Fibroblast of skin of back (primary cell): ENCODE measurements around the gene DBNL.

Experiments used
- DNase-seq: peaks from one replicate; pipeline ENCODE4 v3.0.0-alpha.2; 2013

DBNL gene

DNA sequence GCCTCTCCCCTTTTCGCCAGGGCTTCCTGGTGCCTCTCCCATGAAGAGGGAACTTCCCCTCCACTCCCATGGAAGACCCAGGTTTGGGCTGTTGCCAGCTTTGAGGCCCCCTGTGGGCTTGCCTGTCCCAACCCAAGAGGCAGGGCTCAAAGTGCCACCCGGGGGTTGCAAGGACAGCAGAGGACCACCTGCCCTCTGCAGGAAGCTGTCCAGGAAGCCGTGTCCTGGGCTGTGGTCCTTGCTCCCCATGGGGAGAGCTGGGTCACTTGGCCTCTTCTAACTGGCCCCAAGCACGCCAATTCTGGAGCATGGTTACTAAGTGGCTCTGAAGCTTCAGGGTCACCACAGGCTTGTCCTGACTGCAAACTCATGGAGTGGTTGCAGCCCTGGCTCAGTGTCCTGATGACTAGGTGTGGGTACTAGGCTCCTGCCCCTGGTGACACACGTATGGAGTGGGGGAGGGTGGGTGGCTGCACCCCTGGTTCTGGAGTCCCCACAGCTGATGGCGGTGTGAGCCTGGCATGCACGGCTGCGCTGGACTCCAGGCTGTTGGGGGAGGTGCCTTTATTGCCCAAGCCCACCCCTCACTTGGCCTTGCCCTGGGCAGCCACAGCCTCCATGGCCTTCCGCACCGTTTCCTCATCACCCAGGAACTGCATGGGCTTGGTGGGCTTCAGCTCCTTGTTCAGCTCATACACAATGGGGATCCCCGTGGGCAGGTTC, 17.8 kb downstream of the DBNL start:
- no peak for DNase-seq

DNA sequence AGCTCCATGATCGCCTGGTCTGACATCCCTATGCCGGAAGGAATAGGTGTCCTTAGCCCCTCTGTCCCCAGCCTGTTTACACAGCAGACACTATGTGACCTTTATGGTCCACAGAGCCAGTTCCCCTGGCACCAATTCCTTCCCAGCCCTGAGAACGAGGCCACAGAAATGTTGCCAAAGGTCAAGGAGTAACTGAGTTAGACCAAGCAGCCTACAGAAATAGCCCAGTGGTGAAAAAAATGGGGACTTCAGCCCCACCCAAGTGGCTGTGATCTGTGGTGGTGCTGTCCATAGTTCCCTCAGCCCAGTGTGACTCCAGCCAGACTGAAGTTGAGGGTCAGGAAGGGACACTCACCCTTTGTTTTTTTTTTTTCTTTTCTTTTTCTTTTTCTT, 18.4 kb downstream of the DBNL start:
- no peak for DNase-seq

DNA sequence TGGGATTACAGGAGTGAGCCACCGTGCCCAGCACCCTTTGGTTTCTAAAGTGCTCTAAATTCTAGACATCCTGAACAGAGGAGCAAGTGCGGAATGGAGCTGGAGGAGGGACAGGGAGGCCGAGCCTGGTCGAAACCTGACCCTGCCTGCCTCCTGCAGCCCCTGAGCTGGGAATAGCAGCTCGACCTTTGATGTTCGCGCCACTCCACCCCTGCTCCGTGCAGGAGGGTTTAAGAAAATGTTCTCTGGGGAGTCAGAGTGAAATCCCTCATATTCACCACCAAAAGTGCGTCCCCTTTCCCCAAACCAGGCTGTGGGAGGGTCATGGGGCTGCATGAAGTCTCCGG, 19.0 kb downstream of the DBNL start:
- no peak for DNase-seq

DNA sequence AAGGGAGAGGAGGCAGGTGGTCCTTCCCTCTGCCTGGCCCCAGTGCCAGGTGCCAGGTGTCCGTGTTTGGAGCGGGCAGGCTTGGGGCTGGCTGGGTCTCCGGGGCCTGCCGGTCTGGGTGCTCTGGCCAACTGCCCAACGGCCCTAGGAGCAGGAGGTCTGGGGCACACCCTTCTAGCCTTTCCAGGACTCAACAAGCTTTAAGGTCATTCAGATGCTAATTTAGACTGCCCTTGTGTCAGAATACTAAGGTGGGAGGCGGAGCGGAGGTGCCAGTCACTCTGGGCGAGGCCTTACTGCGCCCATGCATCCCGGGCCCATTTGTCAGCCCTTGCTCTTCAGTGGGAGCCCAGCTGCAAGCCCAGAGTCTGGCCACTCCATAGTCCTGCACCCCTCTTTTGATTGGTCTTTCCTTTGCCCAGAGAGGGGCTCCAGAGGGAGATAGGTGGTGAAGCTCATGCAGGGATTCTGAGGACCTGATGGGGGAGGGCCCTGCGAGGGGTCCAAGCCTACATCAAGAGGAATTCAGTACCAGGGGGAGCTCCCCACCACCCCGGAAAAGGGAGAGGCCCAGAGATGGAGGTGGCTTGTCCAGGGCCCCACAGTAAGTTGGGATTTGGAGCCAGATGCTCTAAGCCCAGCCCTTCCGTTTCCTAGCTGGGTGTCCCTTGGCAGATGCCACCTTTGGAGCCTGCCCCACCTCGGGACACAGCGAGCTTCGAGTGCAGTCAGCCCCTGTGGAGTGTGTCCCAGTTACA, 19.6 kb downstream of the DBNL start:
- no peak for DNase-seq

DNA sequence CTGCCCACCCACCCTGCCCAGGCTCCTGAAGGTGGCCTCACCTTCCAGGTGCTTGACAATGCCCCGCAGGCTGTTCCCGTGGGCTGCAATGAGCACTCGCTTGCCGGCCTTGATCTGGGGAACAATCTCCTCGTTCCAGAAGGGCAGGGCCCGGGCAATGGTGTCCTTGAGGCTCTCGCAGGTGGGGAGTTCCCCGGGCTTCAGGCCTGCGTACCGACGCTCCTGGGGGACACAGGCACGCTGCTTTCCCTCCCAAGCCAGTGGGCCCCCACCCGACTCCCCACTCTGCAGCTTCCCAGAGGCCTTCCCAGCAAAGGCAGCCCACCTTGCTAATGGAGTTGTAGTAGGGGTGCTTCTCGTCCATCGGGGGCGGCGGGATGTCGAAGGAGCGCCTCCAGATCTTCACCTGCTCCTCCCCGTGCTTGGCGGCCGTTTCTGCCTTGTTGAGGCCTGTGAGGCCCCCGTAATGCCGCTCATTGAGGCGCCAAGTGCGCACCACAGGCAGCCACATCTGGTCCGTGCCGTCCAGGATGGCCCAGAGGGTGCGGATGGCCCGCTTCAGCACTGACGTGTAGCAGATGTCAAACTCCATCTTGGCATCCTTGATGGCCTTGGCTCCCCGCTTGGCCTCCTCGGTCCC, 20.4 kb downstream of the DBNL start:
- DNase-seq = no peak

DNA sequence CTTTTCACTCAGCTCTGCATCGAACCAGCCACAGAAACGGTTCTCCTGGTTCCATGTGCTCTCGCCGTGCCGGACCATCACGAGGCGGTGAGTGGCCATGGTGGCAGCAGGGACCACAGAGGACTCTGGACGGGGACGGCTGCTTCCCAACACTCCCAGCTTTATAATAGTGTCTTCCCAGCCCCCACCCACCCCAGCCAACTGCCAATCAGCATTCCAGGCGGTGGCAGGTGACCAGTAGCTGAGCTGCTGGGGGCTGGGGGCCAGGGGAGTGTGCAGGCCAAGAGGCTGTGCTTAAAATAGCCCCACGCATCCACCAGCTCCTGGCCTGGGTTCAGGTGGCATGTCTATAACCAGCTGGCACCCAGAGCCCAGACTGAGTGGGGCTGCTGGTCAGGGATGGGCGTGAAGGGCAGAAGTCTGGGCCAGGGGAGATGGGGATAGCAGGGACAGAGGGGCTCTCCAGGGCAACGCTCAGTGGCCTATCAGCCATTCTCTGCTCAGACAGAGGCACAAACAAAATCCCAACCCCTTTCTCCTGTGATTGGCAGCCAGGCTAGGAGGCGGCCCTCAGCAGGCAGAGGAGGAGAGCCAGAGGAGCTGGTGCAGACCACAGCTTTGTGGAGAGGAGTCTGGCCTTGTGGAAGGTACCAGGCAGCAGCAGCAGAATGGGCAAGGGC, 21.1 kb downstream of the DBNL start, which contains the start of gene PGAM2:
PGAM2 (minus strand) TSS at position 137 of the 680 bp plus-strand sequence; CDS start at position 99, 38 bp downstream.
- DNase-seq = no peak

DNA sequence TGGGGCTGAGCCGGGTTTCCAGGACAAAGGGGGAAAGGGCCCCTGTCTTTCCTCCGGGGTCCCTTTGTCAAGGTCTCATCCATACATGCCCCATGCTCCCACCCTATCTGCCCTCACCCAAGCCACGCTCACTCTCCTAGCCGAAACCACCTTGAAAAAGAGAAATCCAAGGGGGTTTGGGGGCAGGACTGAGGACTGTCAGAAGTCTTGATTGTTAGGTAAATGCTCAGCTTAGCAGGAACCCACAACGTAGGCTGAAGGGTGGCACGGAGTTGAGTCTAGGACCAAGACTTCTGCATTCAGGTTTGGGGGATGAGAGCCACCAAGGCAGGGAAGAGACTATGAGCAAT, 21.6 kb downstream of the DBNL start:
- DNase-seq = no peak

DNA sequence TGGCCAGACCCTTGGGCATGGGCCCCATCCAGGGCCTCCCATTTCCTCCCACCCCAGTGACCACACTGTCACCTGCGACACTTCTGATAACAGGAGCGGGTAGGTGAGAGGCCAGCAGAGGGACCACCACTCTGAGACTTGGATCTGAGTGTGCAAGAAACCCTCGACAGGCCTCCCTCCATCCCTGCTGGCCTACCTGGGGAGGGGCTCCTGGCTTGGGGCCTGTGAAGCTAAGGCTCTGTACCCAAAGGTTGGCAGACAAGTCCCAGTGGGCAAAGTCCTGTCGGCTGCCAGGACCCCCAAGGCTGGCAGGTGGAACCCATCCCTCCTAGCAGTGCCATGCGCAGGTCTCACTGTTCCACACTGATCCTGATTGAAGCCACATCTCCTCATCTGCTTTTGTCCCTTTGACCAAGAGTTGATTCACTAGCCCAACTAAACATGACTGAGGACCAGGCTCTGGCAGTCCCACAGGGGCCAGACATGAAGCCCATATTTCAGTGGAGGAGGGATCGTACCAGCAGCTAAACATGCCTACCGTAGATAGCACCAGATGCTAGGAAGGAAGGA, 22.1 kb downstream of the DBNL start:
- no peak for DNase-seq

DNA sequence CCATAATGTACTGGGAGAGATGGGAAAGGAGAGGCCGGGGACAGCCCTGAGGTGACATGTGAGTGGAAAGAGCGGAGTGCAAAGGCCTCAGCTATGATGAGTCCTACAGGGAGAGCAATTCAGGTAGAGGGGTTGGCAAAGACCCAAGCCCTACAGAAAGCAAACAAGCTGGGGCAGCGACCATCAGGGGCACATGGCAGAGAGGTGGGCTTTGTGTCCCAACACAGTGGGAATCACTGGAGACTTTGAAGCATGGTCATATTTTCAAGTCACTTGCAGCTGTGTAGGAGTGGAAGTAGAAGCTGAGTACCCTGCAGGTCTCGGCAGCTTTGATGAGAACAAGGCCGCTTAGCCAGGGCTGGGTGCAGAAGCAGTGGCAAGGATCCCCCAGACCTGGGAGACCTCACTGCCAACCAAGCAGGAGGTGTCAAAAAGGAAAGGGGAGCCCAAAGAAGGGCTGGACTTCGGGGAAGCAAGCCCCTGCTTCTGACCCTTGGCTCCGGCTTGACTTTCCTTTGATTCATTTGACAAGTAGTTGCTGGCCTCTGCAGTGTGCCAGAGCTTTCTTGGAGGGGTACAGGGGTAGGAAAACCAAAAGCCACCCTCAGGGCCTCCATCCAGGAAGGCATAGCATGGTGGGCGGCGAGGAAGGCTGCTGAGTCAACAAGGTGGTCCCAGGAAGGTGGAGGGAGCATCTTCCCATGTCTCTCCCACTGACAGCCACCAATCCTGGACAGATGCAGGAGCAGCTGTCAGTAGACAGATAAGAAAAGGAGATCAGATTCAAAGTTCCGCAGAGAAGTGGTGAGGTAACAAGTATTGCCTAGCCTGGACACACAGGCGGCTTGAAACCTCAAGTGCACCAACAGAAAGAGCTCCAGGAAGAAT, 22.8 kb downstream of the DBNL start:
- no peak for DNase-seq

DNA sequence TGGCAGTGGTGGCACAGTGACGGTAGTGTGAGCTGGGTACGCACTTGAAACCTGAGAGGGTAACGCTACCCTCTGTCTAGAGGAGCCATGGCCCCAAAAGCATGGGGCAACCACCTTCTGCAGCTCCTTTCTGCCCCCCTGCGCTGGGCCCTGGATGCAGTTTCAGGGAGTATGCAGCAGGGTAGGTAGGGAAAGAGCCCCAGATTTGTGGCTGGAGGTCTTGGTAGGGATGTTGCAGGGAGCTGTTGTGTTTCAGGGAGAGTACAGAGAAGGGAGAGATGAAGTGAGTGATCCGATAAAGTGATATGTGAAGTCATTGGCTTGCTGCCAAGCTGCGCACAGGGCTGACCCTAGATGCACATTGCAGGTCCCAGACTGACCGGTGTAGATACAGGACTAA, 23.6 kb downstream of the DBNL start:
- DNase-seq = no peak

DNA sequence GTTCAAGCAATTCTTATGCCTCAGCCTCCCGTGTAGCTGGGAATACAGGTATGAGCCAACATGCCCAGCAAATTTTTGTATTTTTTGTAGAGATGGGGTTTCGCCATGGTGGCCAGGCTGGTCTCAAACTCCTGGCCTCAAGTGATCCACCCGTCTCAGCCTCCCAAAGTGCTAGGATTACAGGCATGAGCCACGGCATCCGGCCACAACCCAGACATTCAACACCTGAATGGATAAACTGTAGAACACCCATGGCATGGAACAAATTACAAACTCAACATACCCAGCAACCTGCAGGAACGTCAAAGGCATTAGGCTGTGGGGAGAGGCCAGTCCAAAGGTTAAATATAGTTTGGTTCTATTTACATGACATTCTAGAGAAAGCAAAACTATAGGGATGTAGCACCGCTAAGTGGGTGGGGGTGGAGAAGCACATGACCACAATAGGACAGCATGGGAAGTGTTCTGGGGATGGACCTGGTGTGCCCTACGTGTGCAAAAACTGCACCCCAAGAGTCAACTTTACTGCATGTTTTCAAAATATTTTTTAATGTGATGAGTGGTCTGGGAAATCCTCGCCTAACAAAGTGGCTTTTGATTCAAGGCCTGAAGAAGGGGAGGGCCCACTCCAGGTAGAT, 27.3 kb downstream of the DBNL start:
- DNase-seq = no peak

DNA sequence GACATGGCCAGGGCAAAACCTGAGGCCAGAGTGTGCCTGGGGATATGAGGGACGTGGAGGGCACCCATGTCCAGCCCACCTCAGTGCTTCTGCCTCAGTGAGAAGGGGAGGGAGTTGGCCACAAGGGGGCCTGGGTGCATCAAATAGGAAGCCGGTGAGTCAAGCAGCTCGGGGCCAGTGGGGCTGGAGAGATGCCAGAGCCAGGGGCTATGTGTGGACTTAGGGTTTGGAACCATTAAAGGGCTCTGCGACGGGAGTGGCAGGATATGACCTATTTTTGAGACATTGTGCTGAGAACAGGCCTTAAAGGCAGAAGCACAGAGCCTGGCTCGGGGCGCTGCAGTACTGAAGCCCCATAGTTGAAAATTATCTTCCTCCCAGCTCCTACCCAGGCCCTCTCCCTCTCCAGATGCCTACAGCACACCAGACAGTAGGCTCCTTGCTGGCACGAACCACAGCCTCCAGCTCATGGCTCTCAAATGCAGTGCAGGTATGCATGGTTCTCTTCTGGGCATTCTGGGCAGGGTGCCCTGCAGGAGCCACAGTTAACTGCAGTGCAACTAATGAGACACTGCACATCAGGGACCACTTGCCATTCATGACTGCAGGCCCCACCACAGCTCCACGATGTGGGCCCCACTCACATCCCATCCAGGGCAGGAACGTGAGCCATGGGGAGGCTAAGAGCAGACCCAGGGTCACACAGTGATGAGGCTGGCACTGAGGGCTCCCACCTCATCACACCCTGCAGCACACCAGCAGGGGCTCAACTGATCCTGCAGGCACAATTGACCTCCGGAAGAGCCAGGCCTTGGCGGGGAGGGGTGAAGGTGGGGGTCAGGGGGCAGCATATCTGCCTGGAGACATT, 28.1 kb downstream of the DBNL start:
- peak; percentile 91 for DNase-seq

DNA sequence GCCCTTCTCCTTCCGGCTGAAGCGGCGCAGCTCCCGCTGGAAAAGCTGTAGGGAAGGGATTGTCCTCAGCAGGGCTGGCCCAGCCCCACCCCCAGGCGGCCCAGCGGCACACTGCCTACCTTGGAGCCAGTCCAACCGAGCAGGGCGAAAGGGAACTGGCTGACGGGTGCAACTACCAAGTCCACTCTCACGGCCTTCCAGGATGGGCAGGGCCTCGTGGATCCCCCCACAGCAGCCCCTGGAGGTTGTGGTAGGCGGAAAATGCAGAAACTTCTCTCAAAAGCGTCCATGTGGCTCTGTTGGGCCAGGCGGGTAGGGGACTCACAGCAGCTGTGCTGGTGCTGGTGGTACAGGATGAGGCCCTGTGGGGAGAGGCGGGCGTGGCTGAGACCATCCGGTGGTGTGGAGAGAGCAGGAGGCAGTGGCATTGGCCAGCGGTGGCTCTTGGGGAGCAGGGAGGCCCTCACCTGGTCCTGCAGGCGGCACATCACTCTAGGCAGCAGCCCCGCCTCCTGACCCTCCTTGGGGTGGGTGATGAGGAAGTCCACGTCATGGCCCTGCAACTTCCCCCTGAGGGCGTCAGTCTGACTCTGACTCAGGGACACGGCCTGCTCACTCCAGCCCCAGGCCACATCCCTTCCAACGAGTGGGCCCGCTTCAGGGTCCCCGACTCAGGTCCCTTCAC, 29.3 kb downstream of the DBNL start:
- peak; percentile 61 for DNase-seq

DNA sequence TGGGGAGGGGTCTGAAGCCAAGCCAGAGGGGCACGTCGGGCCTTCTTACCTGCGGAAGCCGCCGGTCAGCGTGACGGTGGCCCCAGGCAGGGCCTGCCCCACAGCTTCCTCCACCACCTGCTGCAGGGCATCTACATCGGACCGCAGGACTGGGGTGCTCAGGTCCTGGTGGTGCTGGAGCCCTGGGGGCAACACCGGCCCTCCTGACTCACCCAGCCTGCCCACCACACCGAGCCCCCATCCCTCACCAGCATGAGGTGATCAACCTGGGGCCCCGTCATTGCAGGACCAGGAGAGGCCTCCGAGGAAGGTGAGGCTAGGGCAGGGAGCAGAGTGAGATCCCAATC, 29.8 kb downstream of the DBNL start:
- no peak for DNase-seq

DNA sequence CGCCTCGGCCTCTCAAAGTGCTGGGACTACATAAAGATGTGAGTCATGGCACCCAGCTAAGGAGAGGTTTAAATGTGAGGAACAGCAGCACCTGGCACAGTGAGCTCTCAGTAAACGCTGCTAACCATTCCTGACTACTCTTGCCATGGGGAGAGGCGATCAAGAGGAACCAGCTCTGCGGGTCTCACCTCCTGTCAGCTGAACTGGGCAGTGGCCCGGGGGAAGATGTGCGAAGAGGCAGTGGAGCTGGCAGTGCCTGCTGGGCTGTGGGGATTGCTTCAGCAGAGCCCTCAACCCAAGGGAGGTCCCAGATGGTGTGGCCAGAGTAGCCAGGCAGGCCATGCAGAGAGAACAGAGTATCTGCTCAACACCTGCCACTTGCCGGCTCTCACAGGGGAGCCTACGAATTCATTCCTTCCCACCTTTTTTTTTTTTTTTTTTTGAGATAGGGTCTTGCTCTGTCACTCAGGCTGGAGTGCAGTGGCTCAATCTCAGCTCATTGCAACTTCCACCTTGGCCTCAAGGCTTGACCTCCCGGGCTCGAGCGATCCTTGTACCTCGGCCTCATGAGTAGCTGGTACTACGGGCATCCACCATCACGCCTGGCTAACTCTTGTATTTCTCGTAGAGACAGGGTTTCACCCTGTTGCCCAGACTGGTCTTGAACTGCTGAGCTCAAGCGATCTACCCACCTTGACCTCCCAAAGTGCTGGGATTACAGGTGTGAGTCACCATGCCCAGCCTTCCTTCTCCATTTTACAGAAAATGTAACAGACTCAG, 31.0 kb downstream of the DBNL start:
- no peak for DNase-seq

DNA sequence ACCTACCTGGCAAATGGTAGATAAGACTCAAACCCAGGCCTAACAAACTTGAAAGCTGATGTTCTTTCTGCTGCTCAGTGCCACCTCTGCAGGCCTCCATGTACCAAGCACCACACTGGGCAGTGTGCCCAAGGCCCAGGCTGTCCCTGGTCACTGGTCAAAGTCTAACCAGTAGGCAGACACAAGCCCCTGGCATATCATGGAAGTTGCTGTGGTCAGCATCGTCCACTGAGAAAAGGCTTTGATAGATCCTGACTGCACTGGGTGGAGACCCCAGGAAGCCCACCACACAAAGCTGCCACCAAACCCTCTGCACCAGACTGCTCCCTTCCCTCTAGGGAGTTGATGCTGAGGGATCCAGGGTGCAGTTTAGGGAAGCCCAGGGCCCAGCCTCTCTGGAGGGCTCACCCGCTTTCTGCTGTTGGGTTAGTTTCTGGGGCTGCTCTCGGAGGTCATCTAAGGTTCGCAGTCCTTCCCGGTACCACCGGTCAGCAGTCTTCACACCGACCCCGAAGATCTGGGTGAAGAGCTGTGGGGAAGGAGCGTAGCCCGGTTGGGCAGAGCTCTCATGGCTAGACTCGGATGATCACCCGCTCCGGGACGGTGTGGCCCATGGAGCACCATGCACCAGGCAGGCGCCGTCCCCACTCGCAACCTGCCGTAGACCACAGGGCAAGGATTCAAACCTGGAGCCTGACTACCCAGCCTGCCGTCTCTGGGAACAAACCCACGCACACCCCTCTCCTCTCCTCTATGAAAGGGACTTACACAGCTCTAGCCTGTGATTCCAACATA, 31.8 kb downstream of the DBNL start:
- DNase-seq = no peak

DNA sequence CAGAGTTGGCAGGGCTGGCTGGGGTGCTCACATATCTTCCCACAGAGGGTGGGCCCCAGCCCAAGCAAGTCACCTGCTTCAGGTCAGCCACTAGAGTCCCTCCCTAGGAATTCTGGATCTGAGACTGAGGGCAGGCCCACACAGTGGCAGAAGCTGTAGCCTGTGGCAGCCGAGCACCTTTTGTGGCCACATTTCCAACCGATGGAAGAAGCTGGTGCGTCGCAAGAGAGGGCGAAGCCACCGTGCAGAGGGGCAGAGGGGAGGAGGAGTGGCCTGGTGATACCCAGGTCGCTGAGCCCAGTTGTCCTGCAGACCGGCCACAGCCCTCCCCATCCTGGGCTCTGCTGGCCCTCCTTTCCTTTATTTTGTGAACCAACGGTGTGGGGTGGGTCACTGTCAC, 32.6 kb downstream of the DBNL start:
- DNase-seq = no peak

DNA sequence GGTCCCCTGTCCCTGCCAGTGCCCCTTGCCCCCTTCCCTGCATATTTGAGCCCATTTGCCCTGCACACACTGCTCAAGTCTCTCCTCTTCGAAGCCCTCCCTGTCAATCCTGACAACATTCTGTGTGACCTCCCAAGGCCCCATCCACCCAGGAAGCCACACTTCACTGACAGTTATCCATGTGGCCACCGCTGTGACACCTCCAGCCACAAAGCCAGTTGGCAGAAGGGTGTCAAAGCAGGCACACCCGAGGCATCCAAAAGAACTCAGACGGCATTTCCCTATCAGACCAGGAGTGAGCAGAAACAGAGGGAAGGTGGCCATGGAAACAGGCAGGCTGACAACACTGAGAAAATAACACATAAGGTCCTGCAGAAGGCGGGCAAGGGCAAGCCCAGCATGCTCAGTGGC, 33.2 kb downstream of the DBNL start:
- no peak for DNase-seq
